Brain microvascular endothelial cell (primary cell): ENCODE results near the gene DPYSL3.

Experiments
- DNase-seq: peaks from one replicate; pipeline ENCODE4 v3.0.0-alpha.2; 2020
- H3K27ac ChIP-seq: fragments of 250-450 bp; sonication (Bioruptor Pico); 2 replicates; pipeline ENCODE4 v1.5.1; 2020; ENCODE audit warnings: mild to moderate bottlenecking, moderate library complexity
- H3K27me3 ChIP-seq: fragments of 250-450 bp; sonication (Bioruptor Pico); replicated peaks from 2 replicates; pipeline ENCODE4 v1.5.1; 2020; ENCODE audit warnings: mild to moderate bottlenecking
- H3K36me3 ChIP-seq: fragments of 250-450 bp; sonication (Bioruptor Pico); replicated peaks from 2 replicates; pipeline ENCODE4 v1.5.1; 2020; ENCODE audit warnings: mild to moderate bottlenecking
- H3K4me3 ChIP-seq: 2 replicates; pipeline ENCODE4 v1.5.1; 2011; ENCODE audit warnings: low read depth, mild to moderate bottlenecking, control low read depth, low read length, moderate library complexity
- CTCF ChIP-seq: IDR thresholded peaks from 2 replicates; pipeline ENCODE4 v1.5.1; 2011; ENCODE audit warnings: low read depth, mild to moderate bottlenecking, moderate library complexity, low read length, control low read depth, inconsistent platforms; ENCODE audit errors: missing control alignments
- in situ Hi-C: cut with HindIII; loops from 2 replicates; pipeline ENCODE4 v1.10.0; 2017; ENCODE audit warnings: low sequenced_read_pairs, low pct_ligation_motif_present

DPYSL3 gene

GRCh38 chr5:147441191-147441695 is 68.6 kb downstream of the DPYSL3 start:
- in situ Hi-C loops: no loop called here
- H3K36me3 ChIP-seq: no peaks in the 10 kb centered on the region
- no peak overlapping the region for H3K4me3 ChIP-seq
- no peaks in the 10 kb centered on the region for H3K27me3 ChIP-seq
- H3K27ac ChIP-seq: no peak overlapping the region
- no peak for TF ChIP-seq CTCF
- no peak for DNase-seq

GRCh38 chr5:147439254-147439653 is 70.6 kb downstream of the DPYSL3 start:
- peak; percentile 20 for DNase-seq
- no peaks in the 10 kb centered on the region for H3K27me3 ChIP-seq
- H3K4me3 ChIP-seq: no peak overlapping the region
- no peaks in the 10 kb centered on the region for H3K36me3 ChIP-seq
- in situ Hi-C loops: no loop called here
- no peak for TF ChIP-seq CTCF
- no peak overlapping the region for H3K27ac ChIP-seq

- Histone ChIP-seq H3K4me3 (no peak overlapping the region), H3K27me3 (no peaks in the 10 kb centered on the region), H3K36me3 (no peaks in the 10 kb centered on the region), H3K27ac (no peak overlapping the region)
- TF ChIP-seq CTCF: no peak
- in situ Hi-C loops: no loop called here
- no peak for DNase-seq
Observed at GRCh38 chr5:147437161-147437596, 72.7 kb downstream of the DPYSL3 start.

DNA sequence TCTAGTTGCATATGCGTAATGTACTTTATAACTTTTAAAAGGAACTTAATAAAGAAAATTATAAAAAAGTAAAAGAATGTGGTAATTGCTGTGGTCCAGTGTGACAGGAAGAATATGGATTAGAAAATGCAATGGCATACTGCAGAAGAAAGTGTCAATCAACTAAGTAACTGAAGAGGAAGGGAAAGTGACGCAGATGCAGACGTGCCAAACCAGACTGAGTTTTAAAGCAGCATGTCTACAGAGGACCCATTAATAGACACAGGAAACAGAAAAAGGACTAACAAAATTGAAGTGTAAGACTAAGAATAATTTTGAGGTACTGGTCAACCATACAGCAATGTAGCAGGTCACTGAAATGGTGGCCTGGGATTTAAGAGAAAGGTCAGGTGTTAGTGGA is 73.3 kb downstream of the DPYSL3 start:
- Histone ChIP-seq H3K27me3 (no peaks in the 10 kb centered on the region), H3K36me3 (no peaks in the 10 kb centered on the region), H3K27ac (no peak overlapping the region), H3K4me3 (no peak overlapping the region)
- DNase-seq: no peak
- in situ Hi-C loops: no loop called here
- TF ChIP-seq CTCF: no peak

GRCh38 chr5:147434049-147434448 is 75.8 kb downstream of the DPYSL3 start:
- H3K27me3 ChIP-seq: no peaks in the 10 kb centered on the region
- H3K36me3 ChIP-seq: no peaks in the 10 kb centered on the region
- TF ChIP-seq CTCF: no peak
- DNase-seq: no peak
- no peak overlapping the region for H3K4me3 ChIP-seq
- no peak overlapping the region for H3K27ac ChIP-seq
- in situ Hi-C loops: no loop called here

DNA sequence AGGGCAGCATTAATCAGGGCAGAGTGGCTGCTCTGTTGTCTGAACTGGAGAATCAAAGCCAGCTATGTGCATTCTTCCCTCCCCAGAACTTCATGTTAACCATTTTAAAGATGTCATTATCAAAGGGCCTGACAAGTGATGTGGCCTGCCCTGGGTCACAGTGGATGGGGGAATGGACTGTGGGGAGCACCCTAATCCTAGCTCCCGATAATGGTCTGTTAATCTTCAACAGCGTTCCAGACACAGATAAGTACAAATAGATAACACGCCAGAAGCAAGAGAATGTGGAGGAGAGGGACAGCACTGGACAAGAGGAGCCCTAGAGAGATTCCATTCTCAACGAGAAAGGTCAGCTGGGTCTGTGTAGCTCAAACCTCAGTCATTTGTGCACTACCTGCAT is 77.5 kb downstream of the DPYSL3 start:
- no peak for DNase-seq
- no peak for TF ChIP-seq CTCF
- in situ Hi-C loops: no loop called here

More for the DNA sequence above, 77.5 kb downstream of the DPYSL3 start:
- H3K36me3 ChIP-seq: no peaks in the 10 kb centered on the region
- no peak overlapping the region for H3K4me3 ChIP-seq
- H3K27ac ChIP-seq: no peak overlapping the region
- no peaks in the 10 kb centered on the region for H3K27me3 ChIP-seq
